Stimulated activated CD4-positive, alpha-beta T cell treated with anti-CD3 and anti-CD28 coated beads, Interleukin-4, amount 100 ng/mL, for 1 hour (primary cell): Measurements from ENCODE around the gene PIH1D1.

Experiments used
- DNase-seq: peaks from one replicate; pipeline ENCODE4 v3.0.0-alpha.2; 2020

The PIH1D1 gene

DNA sequence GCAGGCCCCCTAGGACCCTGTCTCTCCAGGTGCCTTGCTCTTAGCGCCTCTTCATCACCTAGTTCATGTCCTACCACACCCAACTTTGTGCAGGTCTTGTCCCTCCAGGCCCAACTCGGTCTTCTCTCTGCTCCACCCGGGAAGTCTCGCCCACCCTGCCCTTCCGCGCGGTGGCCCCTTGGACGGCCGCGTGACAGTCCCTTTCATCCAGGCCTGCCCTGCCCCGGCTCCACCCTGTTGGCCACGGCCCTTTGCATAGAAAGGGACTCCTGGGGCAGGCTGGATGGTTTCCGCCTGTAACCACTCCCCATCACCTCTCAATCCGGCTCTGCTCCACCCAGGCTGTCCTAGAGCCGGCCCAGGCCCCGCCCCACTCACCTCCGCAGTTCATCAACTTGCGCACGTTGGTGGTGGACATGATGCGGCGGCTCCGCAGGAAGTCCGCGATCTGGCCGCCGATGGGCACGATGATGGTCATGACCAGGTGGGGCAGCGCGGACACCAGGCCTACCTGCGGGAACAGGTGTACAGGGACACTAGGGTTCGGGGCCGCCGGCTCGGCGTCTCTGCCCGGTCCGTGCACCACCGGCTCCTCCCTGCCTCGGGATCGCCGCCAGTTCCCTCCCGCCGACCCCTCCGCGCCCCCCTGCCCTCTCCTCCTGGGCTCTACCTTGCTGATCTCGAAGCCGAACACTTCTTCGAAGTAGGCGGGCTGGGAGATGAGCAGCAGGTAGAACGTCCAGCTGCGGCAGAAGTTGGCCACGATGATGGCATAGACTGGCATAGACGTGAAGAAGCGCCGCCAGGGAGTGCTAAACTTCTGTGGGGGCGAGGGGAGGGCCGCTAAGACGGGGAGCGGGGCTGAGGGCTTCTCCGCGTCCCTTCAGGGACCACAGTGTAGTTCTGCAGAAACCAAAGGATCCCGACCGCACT lies 19.2 kb downstream of the PIH1D1 start:
- peak; percentile 30 for DNase-seq

DNA sequence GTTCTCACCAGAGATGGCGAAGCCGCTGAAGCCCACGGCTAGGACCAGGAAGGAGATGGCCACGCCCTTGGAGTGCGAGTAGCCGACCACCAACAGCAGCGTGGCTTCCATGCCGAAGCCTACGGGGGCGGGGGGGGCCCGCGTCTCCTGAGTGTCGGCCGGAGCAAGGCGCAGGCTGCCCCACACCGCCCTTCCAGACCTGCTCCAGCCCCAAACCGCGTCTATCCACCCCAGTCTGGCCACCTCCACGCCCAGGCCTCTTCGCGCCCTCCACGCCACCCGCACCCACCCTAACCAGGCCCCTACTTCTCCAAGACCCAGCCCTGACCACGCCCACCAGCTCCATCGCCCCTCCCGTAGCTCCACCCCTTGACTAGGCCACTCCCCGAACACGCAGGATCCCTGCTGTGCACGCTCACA lies 20.3 kb downstream of the PIH1D1 start:
- DNase-seq: peak; percentile 33

DNA sequence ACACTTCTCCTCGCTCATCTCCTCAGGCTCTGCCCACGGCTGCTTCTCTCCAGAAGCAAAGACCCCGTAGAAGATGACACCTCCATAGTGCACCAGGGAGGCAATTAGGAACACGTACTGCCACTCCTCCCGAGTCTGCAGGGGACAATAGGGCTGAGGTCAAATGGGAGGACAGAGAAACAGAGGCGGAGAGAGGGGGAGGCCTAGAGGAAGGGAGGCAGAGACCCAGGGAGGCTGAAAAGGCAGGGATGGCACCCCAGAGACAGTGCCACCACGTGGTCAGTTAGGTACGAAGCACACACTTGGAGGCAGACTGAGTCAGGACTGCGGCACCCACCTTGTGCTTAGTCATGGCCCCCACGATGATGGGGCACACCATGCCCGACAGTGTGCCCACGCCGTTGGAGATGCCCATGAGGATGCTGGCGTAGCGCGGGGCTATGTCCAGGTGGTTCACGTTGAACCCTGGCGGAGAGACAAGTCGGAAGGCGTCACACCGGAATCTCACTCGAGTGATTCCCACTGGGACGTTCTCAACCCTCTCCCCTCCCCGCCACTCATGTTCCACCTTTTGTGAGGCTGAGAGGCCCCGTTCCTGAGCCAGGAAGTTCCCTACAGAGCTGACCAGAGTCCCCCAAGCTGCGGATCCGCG lies 20.8 kb downstream of the PIH1D1 start:
- peak; percentile 34 for DNase-seq

DNA sequence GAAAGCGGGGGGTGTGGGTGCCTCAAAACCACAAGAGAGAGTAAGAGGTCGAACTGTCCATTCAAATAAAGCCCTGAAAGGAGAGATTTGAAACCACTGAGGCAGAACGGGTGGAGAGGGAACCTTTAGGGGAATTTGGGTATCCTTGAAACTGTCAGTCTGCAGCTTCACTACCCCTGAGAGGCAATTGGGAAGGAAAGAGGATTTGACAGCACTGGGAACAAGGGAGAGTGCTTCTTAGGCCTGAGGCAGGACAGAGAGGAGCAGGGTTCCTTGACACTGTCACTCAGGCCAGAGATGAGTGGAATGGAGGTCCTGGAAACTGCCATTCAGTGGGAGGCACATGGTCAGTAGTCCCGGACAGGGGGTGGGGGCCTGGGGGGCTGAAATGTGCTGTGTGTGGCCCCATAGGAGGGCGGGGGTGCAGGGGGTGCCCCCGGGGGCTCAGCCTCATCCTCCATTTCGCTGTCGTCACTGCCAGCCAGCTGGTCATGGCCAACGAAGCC lies 21.4 kb downstream of the PIH1D1 start:
- DNase-seq: no peak

DNA sequence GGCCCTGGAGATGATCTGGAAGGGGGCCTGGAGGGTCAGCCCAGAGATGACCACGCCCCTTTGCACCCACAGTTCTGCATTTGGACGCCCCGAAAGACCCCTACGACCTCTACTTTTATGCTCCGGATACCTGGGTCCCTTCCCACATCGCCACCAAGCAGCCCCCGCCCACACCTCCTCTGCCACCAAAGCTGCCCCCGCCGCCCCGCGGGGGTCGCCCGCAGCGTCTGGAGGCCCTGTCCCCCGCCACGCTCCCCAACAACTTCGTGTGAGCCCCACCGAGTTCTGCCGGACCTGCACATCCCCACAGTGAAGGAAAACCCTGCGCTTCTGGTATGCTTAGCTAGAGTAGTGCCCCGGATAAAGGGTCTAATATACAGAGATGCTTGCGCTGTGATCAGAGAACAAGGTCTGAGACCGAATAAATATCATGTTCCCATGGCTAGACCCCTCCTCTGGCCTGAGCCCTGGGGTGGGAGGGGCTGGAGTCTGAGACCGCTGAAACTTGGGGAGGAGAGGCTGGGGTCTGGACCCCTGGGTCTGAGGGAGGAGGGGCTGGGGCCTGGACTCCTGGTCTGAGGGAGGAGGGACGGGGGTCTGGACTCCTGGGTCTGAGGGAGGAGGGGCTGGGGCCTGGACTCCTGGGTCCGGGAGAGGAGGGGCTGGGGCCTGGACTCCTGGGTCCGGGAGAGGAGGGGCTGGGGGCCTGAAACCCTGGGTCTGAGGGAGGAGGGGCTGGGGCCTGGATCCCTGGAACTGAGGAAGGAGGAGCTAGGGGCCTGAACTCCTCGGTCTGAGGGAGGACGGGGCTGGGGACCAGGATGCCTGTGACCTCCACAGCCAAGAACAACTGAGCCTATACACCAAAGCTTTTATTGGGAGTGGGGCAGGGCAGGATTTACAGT lies 22.8 kb downstream of the PIH1D1 start:
- no peak for DNase-seq

DNA sequence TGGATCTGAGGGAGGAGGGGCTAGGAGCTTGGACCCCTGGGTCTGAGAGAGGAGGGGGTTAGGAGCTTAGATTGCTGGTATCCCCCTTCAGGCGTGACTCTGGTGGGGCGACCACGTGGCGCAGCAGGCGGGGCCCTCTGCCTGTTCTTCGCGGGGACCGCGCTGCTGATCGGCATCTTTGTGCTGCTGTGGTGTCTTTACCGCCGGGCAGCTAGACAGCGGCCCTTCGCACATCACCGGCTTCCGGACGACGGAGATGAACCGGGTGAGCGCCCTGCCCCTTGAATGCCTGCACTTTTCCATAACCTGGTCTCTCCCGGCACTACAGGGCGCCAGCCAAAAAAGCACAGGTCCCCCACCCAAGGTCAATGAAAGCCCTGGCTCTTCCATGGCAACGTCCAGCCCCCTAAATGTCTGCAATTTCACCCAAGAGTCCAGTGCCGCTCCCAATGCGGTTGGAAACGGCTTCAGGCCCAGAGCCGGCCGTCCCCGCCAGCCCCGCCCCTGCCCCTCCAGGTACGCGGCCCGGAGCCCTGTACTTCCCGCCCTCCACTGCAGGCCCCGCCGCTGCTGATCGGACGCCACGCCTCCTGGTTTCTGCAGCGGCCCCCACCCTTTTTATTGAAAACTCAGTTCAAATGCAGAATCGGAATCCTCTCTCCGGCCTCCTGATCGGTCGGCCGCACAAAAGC lies 23.6 kb downstream of the PIH1D1 start:
- no peak for DNase-seq

DNA sequence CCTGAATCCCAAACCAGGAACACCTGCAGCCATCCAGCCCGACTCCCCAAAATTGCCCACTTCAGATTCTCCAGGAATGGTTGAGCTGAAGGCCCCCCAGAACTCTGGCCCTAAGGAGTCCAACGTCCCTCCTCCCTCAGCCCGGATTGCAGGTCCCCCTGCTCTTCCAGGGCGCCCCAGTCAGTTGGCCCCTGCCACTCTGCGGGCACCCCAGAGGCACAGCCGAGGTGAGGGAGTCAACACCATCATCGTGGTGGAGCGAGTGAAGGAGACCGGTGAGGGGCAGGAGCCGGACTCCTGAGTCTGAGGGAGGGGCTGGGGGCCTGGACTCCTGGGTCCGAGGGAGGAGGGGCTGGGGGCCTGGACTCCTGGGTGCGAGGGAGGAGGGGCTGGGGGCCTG lies 24.3 kb downstream of the PIH1D1 start:
- no peak for DNase-seq

DNA sequence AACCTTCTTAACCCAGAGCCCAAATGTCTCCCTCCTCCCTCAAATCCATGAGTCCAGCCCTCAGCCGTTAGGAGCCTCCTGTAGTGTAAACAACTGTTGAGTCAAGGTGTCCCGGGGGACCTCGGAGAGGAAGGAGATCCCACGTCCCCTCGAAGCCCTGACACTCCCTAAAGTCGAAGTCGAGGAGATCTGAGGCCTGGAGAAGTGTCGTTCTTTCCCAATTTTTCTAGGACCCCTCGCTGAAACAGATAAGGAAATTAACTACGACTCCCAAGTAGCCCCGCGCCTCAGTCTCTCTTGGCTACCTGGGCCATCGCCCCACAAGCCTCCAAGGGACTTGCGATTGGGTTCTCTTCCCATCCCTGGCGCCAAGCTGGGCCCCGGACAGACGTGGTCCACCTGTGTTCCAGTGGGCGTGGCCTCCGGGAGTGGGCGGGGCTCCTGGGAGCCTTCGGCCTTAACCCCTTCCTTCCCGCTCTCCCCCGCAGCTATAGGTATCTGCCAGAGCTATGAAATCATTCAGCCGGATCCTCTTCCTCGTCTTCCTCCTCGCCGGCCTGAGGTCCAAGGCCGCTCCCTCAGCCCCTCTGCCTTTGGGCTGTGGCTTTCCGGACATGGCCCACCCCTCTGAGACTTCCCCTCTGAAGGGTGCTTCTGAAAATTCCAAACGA lies 25.6 kb downstream of the PIH1D1 start:
- DNase-seq: peak; percentile 36

DNA sequence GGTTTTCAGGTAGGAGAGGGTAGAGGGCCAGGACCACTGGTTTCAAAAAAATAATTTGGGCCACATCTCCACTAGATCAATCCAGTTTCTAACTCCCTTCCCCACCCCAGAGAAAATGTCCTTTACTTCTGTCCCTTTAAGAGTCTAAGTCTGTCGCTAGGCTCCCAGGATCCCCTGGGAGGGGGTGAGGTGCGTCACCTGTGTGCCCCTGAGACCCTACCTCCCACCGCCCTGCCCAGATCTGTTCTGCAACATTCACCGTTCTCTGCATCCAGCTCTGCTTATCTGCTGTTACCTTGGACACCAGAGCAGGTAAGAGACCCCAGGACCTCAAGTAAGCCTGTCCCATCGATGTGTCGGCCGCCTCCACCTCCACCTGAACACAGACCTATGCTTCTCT lies 26.4 kb downstream of the PIH1D1 start, which contains the start of gene GFY:
Gene GFY, plus strand, starts transcription at position 211 of the 400 bp plus-strand sequence. CDS start 1,043 bp downstream, outside the sequence.
- DNase-seq: no peak

DNA sequence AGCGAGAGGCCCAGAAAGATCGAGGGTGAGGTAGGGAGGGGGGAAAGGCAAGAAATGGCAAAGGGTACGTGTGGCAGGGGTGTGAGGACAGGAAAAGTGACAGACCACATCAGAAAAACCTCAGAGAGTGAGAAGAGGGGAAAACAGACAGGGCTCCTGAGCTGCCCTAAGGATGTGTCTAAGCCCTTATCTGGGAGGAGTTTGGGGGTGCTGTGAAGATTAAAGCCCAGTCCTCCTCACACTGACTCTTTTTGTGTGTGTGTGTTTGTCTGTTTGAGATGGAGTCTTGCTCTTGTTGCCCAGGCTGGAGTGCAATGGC lies 27.7 kb downstream of the PIH1D1 start:
- no peak for DNase-seq

DNA sequence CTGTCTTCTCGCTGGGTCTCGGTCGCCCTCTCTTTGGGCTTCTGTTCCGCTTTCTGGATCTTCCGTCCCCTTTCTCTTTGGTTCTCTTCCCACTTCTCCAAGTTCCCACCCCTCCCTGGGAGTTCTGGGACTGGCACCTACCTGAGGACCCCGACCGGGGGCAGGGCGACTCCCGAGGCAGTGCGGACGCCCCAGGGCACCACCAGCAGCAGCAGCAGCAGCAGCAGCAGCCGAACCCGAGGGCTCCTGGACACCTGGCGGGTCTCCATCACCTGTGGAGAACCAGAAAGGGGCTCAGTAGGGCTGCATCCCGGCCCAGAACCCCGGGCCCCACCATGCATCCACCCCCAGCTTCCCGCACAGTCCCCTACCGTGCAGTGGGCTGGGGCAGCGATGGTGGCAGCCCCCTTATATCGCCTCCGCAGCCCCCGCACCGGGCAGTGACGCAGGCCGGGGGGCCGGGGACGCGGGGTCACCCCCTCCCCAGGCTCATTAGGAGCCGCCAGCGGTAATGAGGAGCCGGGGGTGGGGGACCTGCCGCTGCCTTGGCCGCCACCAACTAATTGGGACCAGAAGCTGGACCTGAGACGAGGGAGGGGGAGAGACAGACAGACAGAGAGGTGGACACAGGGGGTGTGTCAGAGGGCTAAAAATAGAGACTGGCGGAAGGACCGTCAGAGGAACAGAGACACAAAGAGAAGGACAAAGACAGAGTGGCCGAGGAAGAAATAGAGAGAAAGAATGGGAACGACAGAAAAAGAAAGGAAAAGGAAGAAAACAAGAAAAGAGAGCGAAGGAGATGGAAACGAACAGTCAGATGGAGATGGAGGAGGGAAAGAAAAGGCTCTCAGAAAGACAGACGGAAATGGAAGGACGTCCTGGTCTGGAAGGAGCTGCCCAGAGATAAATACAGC lies 28.3 kb downstream of the PIH1D1 start, which contains the start of gene PTH2:
Gene PTH2, minus strand, starts transcription at position 371 of the 914 bp plus-strand sequence. Its CDS starts 102 bp downstream, at position 269.
- DNase-seq: no peak

DNA sequence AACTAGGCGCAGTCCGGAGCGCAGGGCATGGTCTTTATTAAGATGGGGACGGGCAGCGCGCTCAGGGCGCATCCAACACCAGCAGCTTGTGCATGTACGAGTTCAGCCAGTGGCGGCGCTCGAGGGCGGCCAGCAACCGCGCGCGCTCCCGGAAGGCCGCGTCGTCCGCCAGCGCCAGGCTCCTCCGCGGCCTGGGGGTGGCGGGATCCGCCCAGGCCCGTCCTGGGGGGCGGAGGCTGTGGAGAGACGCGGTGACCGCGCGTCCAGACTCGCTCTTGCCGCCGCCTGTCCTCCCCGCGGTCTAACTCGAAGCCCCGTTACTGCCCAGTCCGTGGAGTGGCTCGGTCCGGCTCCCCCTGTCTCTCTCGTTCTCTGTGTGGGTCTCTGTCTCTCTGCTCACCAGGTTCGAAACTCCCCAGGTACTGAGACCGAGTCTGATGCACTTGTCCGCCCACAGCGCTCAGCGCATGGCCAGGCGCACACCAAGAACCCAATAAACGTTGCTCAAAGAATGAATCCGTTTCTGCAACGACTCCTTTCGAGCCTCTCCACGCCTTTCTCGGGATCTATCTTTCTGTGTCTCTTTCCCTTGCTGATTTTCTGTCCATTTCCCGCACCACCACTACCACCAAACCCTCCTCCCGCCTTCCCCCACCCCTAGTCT lies 29.1 kb downstream of the PIH1D1 start:
- peak; percentile 34 for DNase-seq

DNA sequence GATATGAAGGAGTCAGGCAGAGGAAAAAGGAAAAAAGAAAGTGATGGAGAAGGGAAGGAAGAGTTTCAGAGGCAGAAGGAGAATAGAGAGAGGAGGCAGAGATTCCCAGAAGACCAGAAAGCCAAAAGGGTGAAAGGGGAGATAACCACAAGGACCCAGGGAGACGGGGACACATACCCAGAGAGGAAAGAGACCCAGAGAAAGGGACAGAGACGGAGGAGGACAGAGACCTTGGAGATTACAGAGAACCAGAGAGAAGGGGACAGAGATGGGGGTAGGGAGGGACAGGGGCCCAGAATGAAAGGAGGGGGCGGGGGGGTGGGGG lies 29.8 kb downstream of the PIH1D1 start:
- no peak for DNase-seq

DNA sequence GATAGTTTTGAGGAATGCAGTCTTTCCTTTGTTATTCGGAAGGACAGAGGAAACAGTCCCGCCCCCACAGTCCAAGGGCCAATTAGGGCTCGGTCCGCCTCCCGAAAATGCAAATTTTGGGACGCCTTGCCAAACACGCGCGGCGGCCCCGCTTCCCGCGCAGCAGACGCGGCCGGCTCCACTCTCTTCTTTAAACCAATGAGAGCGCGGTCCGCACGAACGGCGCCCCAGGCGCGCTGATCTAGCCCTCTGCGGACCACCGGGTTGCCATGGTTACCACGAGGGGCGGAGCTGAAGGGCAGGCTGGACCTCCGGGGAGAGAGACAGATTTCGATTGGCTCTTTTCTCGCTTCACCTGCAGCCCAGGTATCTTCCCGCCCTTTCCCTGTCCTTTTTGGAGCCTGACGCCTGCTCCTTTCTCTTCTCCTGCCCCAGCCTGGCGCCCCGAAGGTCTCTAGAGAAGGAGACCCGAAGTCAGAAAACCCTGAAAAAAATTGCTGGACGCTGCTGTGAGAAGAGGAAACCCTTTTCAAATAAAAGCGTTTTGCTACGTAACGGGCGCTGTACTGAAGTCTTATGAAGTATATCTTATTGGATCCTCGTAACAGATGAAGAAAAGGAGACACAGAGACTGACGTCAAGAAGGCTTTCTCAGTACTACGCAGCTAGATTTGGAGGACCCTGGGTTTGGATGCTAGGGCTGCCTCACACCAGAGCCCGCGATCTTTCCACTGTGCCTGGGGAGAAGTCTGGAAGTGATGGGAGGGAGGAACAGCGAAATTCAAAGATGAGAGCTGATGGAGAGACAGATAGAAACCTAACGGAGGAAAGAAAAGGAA lies 30.4 kb downstream of the PIH1D1 start:
- peak; percentile 35 for DNase-seq

DNA sequence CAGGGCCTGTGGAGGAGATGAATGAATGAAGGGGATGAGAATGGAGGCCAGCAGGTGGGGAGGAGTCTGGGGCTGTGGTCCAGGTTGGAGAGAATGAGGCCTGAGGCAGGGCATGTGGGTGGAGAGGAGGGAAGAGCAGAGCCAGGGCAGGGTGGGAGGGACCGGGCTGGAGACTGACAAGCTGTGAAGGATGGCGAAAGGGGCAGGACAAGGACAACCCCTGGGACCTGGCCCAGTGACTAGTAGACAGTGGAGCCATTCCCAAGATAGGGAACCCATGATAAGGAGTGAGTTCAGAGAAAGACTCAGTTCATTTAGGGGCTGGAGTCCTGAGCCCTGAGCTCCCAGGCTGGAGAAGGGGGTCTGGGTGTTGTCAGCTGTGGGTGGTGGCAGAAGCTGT lies 31.4 kb downstream of the PIH1D1 start:
- no peak for DNase-seq

DNA sequence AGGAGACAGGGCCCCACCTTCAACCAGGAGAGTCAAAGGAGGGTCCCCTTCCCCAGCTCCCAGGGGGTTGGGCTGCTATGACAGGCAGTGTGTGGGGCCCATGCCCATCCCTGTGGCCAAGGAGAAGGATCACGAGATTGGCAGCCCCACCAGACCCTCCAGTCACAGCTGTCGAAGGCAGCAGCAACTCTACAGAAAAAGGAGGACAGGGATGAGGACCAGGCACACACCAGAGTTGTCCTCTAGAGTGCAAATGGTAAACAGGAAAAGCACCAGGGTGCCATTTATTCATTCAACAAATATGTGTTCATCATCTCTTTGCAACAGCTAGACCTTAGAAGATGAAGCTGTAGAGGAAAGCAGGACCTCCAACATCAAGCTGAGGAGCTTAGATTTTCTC lies 32.4 kb downstream of the PIH1D1 start:
- DNase-seq: no peak

DNA sequence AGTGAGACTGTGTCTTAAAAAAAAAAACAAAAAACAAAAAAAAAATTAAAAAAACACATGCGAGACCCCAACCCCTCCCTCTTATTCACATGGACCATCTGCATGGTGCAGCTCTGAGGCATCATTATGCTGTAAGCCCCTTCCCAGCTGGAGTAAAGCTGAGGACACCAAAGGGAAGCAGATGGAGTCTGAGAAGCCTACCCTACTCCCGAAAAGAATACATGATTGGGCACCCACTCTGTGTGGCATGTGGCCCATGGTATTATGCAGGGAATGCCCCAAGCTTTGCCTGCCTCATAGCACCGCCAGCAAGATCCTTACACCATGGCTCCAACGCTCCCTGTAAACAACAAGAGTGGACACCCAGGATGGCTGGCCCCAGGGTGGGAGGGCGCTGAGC lies 33.1 kb downstream of the PIH1D1 start:
- DNase-seq: no peak

DNA sequence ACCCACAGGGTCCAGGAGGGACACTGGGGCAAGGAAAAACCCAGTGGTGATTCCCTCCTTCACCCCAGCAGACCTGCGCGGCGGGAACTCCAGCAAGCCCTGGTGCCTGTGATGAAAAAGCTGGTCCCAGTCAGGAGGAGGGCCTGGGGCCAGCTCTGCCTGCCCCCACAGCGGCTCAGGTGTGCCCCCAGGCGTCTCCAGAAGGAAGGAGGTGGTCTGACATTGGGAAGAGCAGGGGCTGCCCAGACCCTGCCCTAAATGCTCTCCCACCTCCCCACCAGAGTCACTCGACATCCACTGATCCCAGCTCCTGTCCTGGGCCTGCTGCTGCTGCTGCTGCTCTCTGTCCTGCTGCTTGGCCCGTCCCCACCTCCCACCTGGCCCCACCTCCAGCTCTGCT lies 34.5 kb downstream of the PIH1D1 start:
- DNase-seq: no peak

DNA sequence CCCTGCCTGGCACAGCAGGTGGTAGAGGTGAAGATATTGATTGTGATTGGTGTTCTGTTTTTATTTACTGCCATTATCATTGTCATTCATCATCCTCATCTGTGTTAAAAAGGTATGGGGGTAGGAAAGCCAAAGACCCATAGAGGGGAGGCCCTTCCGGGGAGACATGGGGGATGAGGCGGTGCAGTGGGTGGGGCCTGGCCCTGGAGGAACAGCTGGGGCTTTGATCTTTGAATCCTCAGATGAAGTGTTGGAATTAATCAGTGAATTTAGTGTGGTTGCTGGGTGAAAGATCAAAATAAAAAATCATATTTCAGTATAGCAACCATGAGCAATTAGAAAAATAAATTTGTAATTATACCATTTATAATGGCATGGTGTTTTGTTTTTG lies 35.8 kb downstream of the PIH1D1 start:
- no peak for DNase-seq
